DMS53 treated with DMSO at 0.1 percent for 48 hours (cell line): Measurements from ENCODE around the gene NHLRC1.
A peak's percentile ranks its signal among the peaks of the same experiment; 100 is the strongest.

ENCODE experiments used
- DNase-seq: peaks from one replicate; lab custom pipeline; 2025; ENCODE audit not compliant: unreplicated experiment; lab: John Stamatoyannopoulos, UW

NHLRC1 gene

GRCh38 chr6:18088419-18089296 lies 33.8 kb downstream of the NHLRC1 start:
- no peak for DNase-seq

GRCh38 chr6:18087396-18088165 lies 34.9 kb downstream of the NHLRC1 start:
- DNase-seq, result no peak

- peak; percentile 69 for DNase-seq
Observed at GRCh38 chr6:18081025-18081668, 41.3 kb downstream of the NHLRC1 start.

- no peak for DNase-seq
Observed at GRCh38 chr6:18080544-18080943, 41.9 kb downstream of the NHLRC1 start.

- DNase-seq, result no peak
Observed at GRCh38 chr6:18078866-18079265, 43.6 kb downstream of the NHLRC1 start.

- no peak for DNase-seq
Observed at GRCh38 chr6:18076231-18076630, 46.2 kb downstream of the NHLRC1 start.

GRCh38 chr6:18072841-18073240 lies 49.6 kb downstream of the NHLRC1 start:
- no peak for DNase-seq

- DNase-seq, result no peak
Observed at GRCh38 chr6:18070486-18070885, 52.0 kb downstream of the NHLRC1 start.
